Motor neuron (in vitro differentiated cells): ENCODE results near the gene MRPL21. TPM values are rescaled to one million over a fixed set of nuclear protein-coding genes. Genes with fewer than 3 reads are reported as not detected.

Experiments used
- ATAC-seq, 8 experiments: fragments of 200-7000 bp; cut with Tn5 transposase; replicated peaks in 6 of 8; 2 replicates each; pipeline ENCODE4 v1.8.0; 2021; ENCODE audit warnings: mild to moderate bottlenecking in 8 of 8, moderate library complexity in 8 of 8
- H3K27ac ChIP-seq, 2 donors: fragments of 250-450 bp; sonication (Bioruptor Pico); 2 replicates each; pipeline ENCODE4 v1.9.0; 2021; ENCODE audit warnings: antibody characterized with exemption in 2 of 2, mild to moderate bottlenecking in 2 of 2, moderate library complexity in 1 of 2
- H3K4me1 ChIP-seq, 2 donors: fragments of 250-450 bp; sonication (Bioruptor Pico); replicated peaks in 1 of 2; 2 replicates each; pipeline ENCODE4 v1.6.1; 2021; ENCODE audit warnings: antibody characterized with exemption in 2 of 2, mild to moderate bottlenecking in 2 of 2, moderate library complexity in 1 of 2
- H3K4me3 ChIP-seq, 5 donors: fragments of 250-450 bp; sonication (Bioruptor Pico); 2 replicates each; pipeline ENCODE4 v1.9.0; 2021; ENCODE audit warnings: antibody characterized with exemption in 5 of 5, mild to moderate bottlenecking in 5 of 5, moderate library complexity in 4 of 5
- WGBS, 10 experiments: fragments of 450-650 bp; shearing (Covaris generic); methylation state at CpG; one replicate each; pipeline ENCODE4 v1.0.0; 2022; 5-methylcytosine and 5-hydroxymethylcytosine counted together
- in situ Hi-C, 9 experiments: fragments of 400-800 bp; cut with MboI; loops; one replicate each; pipeline ENCODE4 v1.15.0; 2021; ENCODE audit warnings: low sequenced_read_pairs in 9 of 9, low pct_unique_long_range_greater_than_20kb in 2 of 9; ENCODE audit not compliant: unreplicated experiment in 9 of 9
- total RNA-seq, 8 experiments: library from RNA; unstranded; fragments of 300-600 nt; gene quantifications; 2 replicates each; pipeline versions ENCODE4 v1.2.3 to v1.2.4, GENCODE V29; 2022

Gene MRPL21
- total RNA-seq, 8 experiments from 2014 or later: 78.5 to 150 (median 92.6) TPM

DNA sequence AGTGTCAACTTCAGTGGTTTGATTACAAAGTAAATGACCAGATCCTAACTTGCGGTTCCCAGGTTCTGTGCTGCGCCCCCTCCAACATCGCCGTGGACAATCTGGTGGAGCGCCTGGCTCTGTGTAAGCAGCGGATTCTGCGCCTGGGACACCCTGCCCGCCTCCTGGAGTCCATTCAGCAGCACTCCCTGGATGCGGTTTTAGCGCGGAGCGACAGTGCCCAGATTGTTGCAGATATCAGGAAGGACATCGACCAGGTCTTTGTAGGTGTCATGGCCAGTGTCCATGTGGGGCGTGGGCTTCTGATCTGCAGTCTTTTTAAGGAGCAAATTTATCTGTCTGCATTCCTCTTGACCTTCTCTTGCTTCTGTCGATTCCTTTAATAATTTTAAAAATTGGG lies 11.1 kb upstream of the MRPL21 start:
- H3K27ac ChIP-seq: no peak overlapping the region
- no peaks in the 10 kb centered on the region for H3K4me1 ChIP-seq
- ATAC-seq: no peak
- in situ Hi-C loops: no loop called here
- no peak overlapping the region for H3K4me3 ChIP-seq
- WGBS, 10 experiments: 96 to 100% (median 98%) methylated on average over 1 to 14 of the region's 15 CpGs; no CpG with 5 or more reads in 1 of the 10 experiments

- in situ Hi-C loops: no loop called here
- no peak overlapping the region for H3K27ac ChIP-seq
- H3K4me1 ChIP-seq: no peaks in the 10 kb centered on the region
- 87 to 100% (median 100%) methylated on average over 1 to 5 of the region's 5 CpGs; no CpG with 5 or more reads in 1 of the 10 experiments for WGBS, 10 experiments
- H3K4me3 ChIP-seq: no peak overlapping the region
- no peak for ATAC-seq
Measured at GRCh38 chr11:68913188-68913587, 9.6 kb upstream of the MRPL21 start.

- Histone ChIP-seq H3K4me1 (no peaks in the 10 kb centered on the region), H3K27ac (no peak overlapping the region), H3K4me3 (no peak overlapping the region)
- in situ Hi-C loops: no loop called here
- 40 to 100% (median 91%) methylated on average over 1 to 5 of the region's 5 CpGs; no CpG with 5 or more reads in 4 of the 10 experiments for WGBS, 10 experiments
- ATAC-seq: no peak
Measured at GRCh38 chr11:68912254-68912653, 8.6 kb upstream of the MRPL21 start.

DNA sequence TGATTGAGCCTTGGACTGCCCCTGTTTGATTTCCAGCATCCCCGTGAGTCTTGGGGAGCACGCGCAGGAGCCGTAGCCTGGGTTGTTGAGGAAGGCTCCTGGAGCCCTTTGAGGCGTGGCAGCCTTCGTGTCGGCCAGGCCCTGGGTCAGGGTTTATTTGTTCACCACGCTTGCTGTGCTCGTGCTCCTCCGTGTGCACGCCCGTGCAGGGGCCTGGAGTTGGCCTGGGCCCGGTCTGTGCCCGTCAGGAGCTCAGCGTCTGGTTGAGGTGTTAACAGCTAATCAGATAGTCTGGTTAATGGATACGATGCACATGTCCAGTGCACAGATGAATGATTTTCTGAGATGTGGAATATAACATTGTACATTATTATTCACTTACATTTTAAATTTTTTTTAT lies 8.1 kb upstream of the MRPL21 start:
- Histone ChIP-seq H3K4me3 (no peak overlapping the region), H3K4me1 (no peaks in the 10 kb centered on the region), H3K27ac (no peak overlapping the region)
- in situ Hi-C loops: no loop called here
- WGBS, 10 experiments: 92 to 98% (median 94%) methylated on average over 7 to 16 of the region's 16 CpGs; no CpG with 5 or more reads in 6 of the 10 experiments
- ATAC-seq: no peak

DNA sequence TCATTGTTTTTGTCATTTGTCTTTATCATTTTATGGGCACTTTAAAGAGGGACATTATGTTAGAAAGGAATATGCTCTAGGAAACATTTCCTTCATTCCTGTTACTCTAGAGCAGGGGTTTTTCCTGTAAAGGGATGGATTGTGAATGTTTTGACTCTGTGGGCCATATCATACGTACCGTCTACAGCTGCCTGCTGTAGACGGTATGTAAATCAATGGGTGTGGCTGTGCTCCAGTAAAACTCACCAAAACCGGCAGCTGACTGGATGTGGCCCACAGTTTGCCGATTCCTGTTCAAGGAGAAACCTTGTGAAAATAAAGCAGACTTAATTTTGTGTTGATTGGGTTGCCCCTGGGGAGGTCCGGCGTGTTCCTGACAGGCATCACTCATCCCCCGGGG lies 7.3 kb upstream of the MRPL21 start:
- Histone ChIP-seq H3K27ac (no peak overlapping the region), H3K4me1 (no peaks in the 10 kb centered on the region), H3K4me3 (no peak overlapping the region)
- WGBS, 10 experiments: 33 to 100% (median 88%) methylated on average over 1 to 7 of the region's 8 CpGs; no CpG with 5 or more reads in 3 of the 10 experiments
- in situ Hi-C loops: no loop called here
- peak in 2 of 8 experiments; percentile 93 to 99 for ATAC-seq

- in situ Hi-C loops: no loop called here
- no peak overlapping the region for H3K27ac ChIP-seq
- no peak overlapping the region for H3K4me3 ChIP-seq
- no peak for ATAC-seq
- 60 to 100% (median 100%) methylated on average over 1 to 5 of the region's 5 CpGs; no CpG with 5 or more reads in 4 of the 10 experiments for WGBS, 10 experiments
- H3K4me1 ChIP-seq: peaks cover 5 to 6% of the 10 kb centered on the region in 2 donors
Measured at GRCh38 chr11:68908273-68908672, 4.6 kb upstream of the MRPL21 start.

GRCh38 chr11:68905421-68906360 lies 2.1 kb upstream of the MRPL21 start:
- 61 to 100% (median 90%) methylated on average over 1 to 17 of the region's 23 CpGs; no CpG with 5 or more reads in 1 of the 10 experiments for WGBS, 10 experiments
- ATAC-seq: no peak
- H3K4me1 ChIP-seq: peaks cover 10 to 14% of the 10 kb centered on the region in 2 donors
- H3K27ac ChIP-seq: no peak overlapping the region
- peak overlapping the region in 1 of 5 donors; percentile 100 for H3K4me3 ChIP-seq
- in situ Hi-C loops: no loop called here

- Histone ChIP-seq H3K27ac (peak overlapping the region in 1 of 2 donors; percentile 92), H3K4me3 (peak overlapping the region; percentile 88 to 100 (median 99)), H3K4me1 (peaks cover 10 to 14% of the 10 kb centered on the region in 2 donors)
- in situ Hi-C loops: no loop called here
- WGBS, 10 experiments: 0 to 10% (median 0%) methylated on average over 1 to 8 of the region's 24 CpGs; no CpG with 5 or more reads in 3 of the 10 experiments
- peak in 7 of 8 experiments; percentile 29 to 52 (median 39) for ATAC-seq
Measured at GRCh38 chr11:68904248-68904847, 716 bp upstream of the MRPL21 start.

DNA sequence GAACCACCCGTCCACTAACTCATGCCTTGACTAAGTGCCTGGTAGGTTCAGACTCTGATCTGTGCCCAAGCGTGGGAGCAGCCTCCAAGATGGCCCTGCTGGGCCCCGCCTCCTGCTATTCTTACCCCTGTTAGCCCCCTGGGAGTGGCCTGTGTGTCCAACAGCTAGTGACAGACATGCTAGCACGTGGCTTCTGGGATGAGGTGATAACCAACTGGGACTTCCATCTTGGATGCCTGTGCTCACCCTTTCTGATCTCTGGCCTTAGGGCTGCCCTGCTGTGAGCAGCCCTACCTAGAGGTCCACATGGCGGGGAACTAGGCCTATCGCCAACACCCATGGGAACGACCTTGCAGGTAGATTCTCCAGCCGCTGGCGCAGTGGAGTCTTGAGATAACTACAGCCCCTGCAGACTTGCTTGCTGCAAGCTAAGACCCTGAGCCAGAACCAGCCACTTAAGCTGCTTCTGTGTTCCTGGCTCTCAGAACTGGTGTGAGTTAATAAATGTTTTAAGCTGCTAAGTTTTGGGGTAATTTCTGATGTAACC lies 2.7 kb downstream of the MRPL21 start:
- Histone ChIP-seq H3K27ac (no peak overlapping the region), H3K4me1 (peaks cover 10 to 14% of the 10 kb centered on the region in 2 donors), H3K4me3 (no peak overlapping the region)
- in situ Hi-C loops: no loop called here
- 80 to 100% (median 90%) methylated on average over 1 to 5 of the region's 9 CpGs; no CpG with 5 or more reads in 6 of the 10 experiments for WGBS, 10 experiments
- no peak for ATAC-seq

DNA sequence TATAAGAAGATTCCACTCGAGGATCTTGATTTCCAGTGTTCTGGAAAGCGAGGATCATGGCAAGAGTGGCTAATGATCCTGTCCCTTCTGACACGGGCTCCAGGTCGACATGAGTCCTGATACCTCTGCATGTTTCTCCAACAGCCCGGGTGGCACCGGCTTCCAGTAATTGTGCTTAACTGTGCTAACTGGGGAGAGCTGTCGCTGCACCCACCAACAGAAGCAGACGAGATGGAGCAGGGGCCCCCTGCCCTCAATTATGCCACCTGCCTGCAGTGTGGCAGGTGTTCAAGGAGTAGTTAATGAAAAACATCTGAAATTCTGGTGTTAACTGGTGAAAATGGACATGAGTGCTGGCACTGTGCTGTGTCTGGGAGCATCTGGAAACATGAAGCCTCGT lies 6.2 kb downstream of the MRPL21 start:
- peaks cover 0 to 2% of the 10 kb centered on the region in 2 donors for H3K4me1 ChIP-seq
- in situ Hi-C loops: loop anchor here in 1 of 9 experiments (25.0 kb wide), 1 partner anchor 260 kb away; no protein-coding TSS in a partner anchor
- no peak for ATAC-seq
- H3K4me3 ChIP-seq: no peak overlapping the region
- H3K27ac ChIP-seq: no peak overlapping the region
- WGBS, 10 experiments: 80 to 100% (median 100%) methylated on average over 1 to 7 of the region's 9 CpGs; no CpG with 5 or more reads in 5 of the 10 experiments

DNA sequence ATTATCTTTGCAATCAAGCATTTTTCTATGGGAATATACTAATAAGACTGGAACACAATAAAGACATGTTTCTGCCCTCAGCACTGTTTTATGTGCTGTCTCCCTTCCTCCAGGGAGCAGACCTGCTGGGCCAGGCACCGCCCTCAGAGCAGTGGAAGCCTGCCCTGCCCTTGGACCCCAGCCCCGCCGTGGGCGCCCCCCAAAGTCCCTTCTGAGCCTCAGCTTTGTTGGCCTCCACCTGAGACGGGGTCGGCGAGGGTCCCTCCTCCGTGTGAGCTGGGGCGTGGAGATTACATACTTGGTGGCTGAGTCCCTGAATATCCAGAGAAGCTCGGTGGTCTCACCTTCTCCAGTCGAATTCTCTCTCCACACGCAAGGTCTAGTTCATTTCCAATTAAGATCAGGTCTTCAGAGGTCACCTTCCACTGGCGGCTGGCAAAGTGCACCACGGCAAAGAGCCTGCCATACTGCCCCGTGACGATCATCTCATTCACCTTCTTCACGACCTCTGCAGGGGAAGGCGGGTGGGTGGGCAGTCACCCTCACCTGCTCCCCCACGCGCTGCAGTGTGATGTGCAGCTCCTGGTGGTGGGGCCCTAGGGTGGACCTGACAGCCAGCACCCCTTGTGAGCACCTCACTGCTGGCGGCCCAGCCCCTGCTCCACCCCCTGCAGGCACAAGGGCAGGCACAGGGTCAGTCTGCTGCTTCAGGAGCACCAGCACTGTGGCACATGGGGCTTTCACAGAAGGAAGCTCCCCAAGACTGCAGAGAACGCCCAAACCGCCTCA lies 7.3 kb downstream of the MRPL21 start:
- ATAC-seq: no peak
- in situ Hi-C loops: loop anchor here in 1 of 9 experiments (25.0 kb wide), 1 partner anchor 259 kb away; no protein-coding TSS in a partner anchor
- H3K4me3 ChIP-seq: no peak overlapping the region
- WGBS, 10 experiments: 93 to 100% (median 99%) methylated on average over 1 to 11 of the region's 23 CpGs; no CpG with 5 or more reads in 4 of the 10 experiments
- no peak overlapping the region for H3K27ac ChIP-seq
- H3K4me1 ChIP-seq: no peaks in the 10 kb centered on the region

GRCh38 chr11:68893282-68893681 lies 10.3 kb downstream of the MRPL21 start:
- in situ Hi-C loops: loop anchor here in 1 of 9 experiments (25.0 kb wide), 1 partner anchor 256 kb away; no protein-coding TSS in a partner anchor
- 90 to 100% (median 100%) methylated on average over 1 to 4 of the region's 5 CpGs; no CpG with 5 or more reads in 4 of the 10 experiments for WGBS, 10 experiments
- no peak overlapping the region for H3K27ac ChIP-seq
- no peak for ATAC-seq
- no peaks in the 10 kb centered on the region for H3K4me1 ChIP-seq
- H3K4me3 ChIP-seq: no peak overlapping the region
